Nephron (organoid): ENCODE results near the gene AQP12A.
"Not testable (repeated sequence)": the region's sequence is repeated elsewhere in the genome, so short reads cannot be mapped to it uniquely, and the experiment has no call there.

Experiments used
- H3K27ac Mint-ChIP-seq, 3 experiments: 2 replicates each; pipeline ENCODE4 v1.8.0; 2020; ENCODE audit warnings: mixed read lengths in 3 of 3, mild to moderate bottlenecking in 2 of 3, moderate library complexity in 1 of 3
- H3K27me3 Mint-ChIP-seq: 2 replicates; pipeline ENCODE4 v1.8.0; 2021; ENCODE audit warnings: low read depth, mild to moderate bottlenecking, moderate library complexity, mixed read lengths
- H3K36me3 Mint-ChIP-seq: 2 replicates; pipeline ENCODE4 v1.8.0; 2020; ENCODE audit warnings: low read depth, mixed read lengths
- H3K4me1 Mint-ChIP-seq: 2 replicates; pipeline ENCODE4 v1.8.0; 2020; ENCODE audit warnings: mixed read lengths
- H3K4me3 Mint-ChIP-seq, 3 experiments: 2 replicates each; pipeline ENCODE4 v1.8.0; 2020; ENCODE audit warnings: mild to moderate bottlenecking in 3 of 3, mixed read lengths in 3 of 3, moderate library complexity in 2 of 3
- H3K9me3 Mint-ChIP-seq: 2 replicates; pipeline ENCODE4 v1.8.0; 2020; ENCODE audit warnings: mixed read lengths
- CTCF ChIP-seq, 3 experiments: fragments of 200-600 bp; sonication (generic); IDR thresholded peaks; one replicate each; pipeline ENCODE4 v1.5.0; 2021; ENCODE audit warnings: antibody characterized with exemption in 3 of 3; ENCODE audit not compliant: unreplicated experiment in 3 of 3

The AQP12A gene

GRCh38 chr2:240651185-240651584 is 40.5 kb upstream of the AQP12A start:
- no peaks in the 10 kb centered on the region for H3K4me1 Mint-ChIP-seq
- peaks cover 56% of the 10 kb centered on the region for H3K27me3 Mint-ChIP-seq
- H3K9me3 Mint-ChIP-seq: peaks cover 11% of the 10 kb centered on the region
- no peak overlapping the region for H3K4me3 Mint-ChIP-seq
- no peak for TF ChIP-seq CTCF (IDR thresholded peaks at IDR 0.05; ENCODE audit: unreplicated experiment in 3 of 3)
- H3K36me3 Mint-ChIP-seq: no peaks in the 10 kb centered on the region
- H3K27ac Mint-ChIP-seq: no peak overlapping the region

GRCh38 chr2:240655931-240656886 is 35.5 kb upstream of the AQP12A start:
- peaks cover 68% of the 10 kb centered on the region for H3K27me3 Mint-ChIP-seq
- no peaks in the 10 kb centered on the region for H3K4me1 Mint-ChIP-seq
- no peak for TF ChIP-seq CTCF (IDR thresholded peaks at IDR 0.05; ENCODE audit: unreplicated experiment in 3 of 3)
- H3K27ac Mint-ChIP-seq: no peak overlapping the region
- H3K9me3 Mint-ChIP-seq: peaks cover 17% of the 10 kb centered on the region
- no peaks in the 10 kb centered on the region for H3K36me3 Mint-ChIP-seq
- no peak overlapping the region for H3K4me3 Mint-ChIP-seq

- H3K27ac Mint-ChIP-seq, H3K4me1 Mint-ChIP-seq, H3K4me3 Mint-ChIP-seq, H3K36me3 Mint-ChIP-seq: not testable (repeated sequence)
- Mint-ChIP-seq H3K27me3 (peaks cover 70% of the 10 kb centered on the region), H3K9me3 (peaks cover 17% of the 10 kb centered on the region)
These were observed 31.8 kb upstream of the AQP12A start for GRCh38 chr2:240659883-240660282.

- Mint-ChIP-seq H3K4me3 (no peak overlapping the region), H3K9me3 (peaks cover 21% of the 10 kb centered on the region), H3K4me1 (no peaks in the 10 kb centered on the region), H3K27ac (no peak overlapping the region), H3K36me3 (no peaks in the 10 kb centered on the region), H3K27me3 (peaks cover 67% of the 10 kb centered on the region)
- TF ChIP-seq CTCF (IDR thresholded peaks at IDR 0.05; ENCODE audit: unreplicated experiment in 3 of 3): no peak
These were observed 29.0 kb upstream of the AQP12A start for GRCh38 chr2:240662681-240663080.

GRCh38 chr2:240663546-240664190 is 28.0 kb upstream of the AQP12A start:
- H3K4me1 Mint-ChIP-seq: no peaks in the 10 kb centered on the region
- no peaks in the 10 kb centered on the region for H3K36me3 Mint-ChIP-seq
- no peak overlapping the region for H3K4me3 Mint-ChIP-seq
- TF ChIP-seq CTCF (IDR thresholded peaks at IDR 0.05; ENCODE audit: unreplicated experiment in 3 of 3): no peak
- peaks cover 21% of the 10 kb centered on the region for H3K9me3 Mint-ChIP-seq
- no peak overlapping the region for H3K27ac Mint-ChIP-seq
- peaks cover 68% of the 10 kb centered on the region for H3K27me3 Mint-ChIP-seq

GRCh38 chr2:240664622-240665021 is 27.0 kb upstream of the AQP12A start:
- peaks cover 64% of the 10 kb centered on the region for H3K27me3 Mint-ChIP-seq
- no peak overlapping the region for H3K4me3 Mint-ChIP-seq
- H3K4me1 Mint-ChIP-seq: no peaks in the 10 kb centered on the region
- TF ChIP-seq CTCF (IDR thresholded peaks at IDR 0.05; ENCODE audit: unreplicated experiment in 3 of 3): no peak
- H3K9me3 Mint-ChIP-seq: peaks cover 20% of the 10 kb centered on the region
- no peaks in the 10 kb centered on the region for H3K36me3 Mint-ChIP-seq
- no peak overlapping the region for H3K27ac Mint-ChIP-seq
